Activated naive CD8-positive, alpha-beta T cell treated with anti-CD3 and anti-CD28 coated beads, Interleukin-2, amount 50 U/mL, for 16 hours (primary cell): ENCODE results near the gene FGF14.

Experiments used
- DNase-seq: peaks from one replicate; pipeline ENCODE4 v3.0.0-alpha.2; 2020; ENCODE audit warnings: low read depth, low spot score

Gene FGF14

GRCh38 chr13:101986316-101986715 lies 415.5 kb downstream of the FGF14 start:
- no peak for DNase-seq

GRCh38 chr13:101985321-101985720 lies 416.5 kb downstream of the FGF14 start:
- DNase-seq, result no peak

- DNase-seq, result no peak
Measured at GRCh38 chr13:101982903-101983302, 418.9 kb downstream of the FGF14 start.

- DNase-seq, result no peak
Measured at GRCh38 chr13:101979825-101980224, 422.0 kb downstream of the FGF14 start.

- DNase-seq, result no peak
Measured at GRCh38 chr13:101978552-101979315, 423.1 kb downstream of the FGF14 start.

GRCh38 chr13:101977475-101977874 lies 424.4 kb downstream of the FGF14 start:
- DNase-seq, result no peak

GRCh38 chr13:101972191-101972590 lies 429.7 kb downstream of the FGF14 start:
- DNase-seq, result no peak

- DNase-seq, result no peak
Measured at GRCh38 chr13:101970341-101970740, 431.5 kb downstream of the FGF14 start.

GRCh38 chr13:101967781-101968180 lies 434.1 kb downstream of the FGF14 start:
- DNase-seq, result no peak

GRCh38 chr13:101967216-101967615 lies 434.6 kb downstream of the FGF14 start:
- no peak for DNase-seq

- DNase-seq, result no peak
Measured at GRCh38 chr13:101965096-101965495, 436.8 kb downstream of the FGF14 start.

GRCh38 chr13:101959016-101959415 lies 442.8 kb downstream of the FGF14 start:
- DNase-seq, result no peak

- no peak for DNase-seq
Measured at GRCh38 chr13:101955764-101956163, 446.1 kb downstream of the FGF14 start.

- DNase-seq, result no peak
Measured at GRCh38 chr13:101951114-101951513, 450.7 kb downstream of the FGF14 start.

GRCh38 chr13:101949681-101950080 lies 452.2 kb downstream of the FGF14 start:
- no peak for DNase-seq

GRCh38 chr13:101946401-101946800 lies 455.4 kb downstream of the FGF14 start:
- DNase-seq, result no peak

GRCh38 chr13:101945435-101945834 lies 456.4 kb downstream of the FGF14 start:
- no peak for DNase-seq

GRCh38 chr13:101944521-101944920 lies 457.3 kb downstream of the FGF14 start:
- DNase-seq, result no peak

- DNase-seq, result no peak
Measured at GRCh38 chr13:101942535-101943157, 459.2 kb downstream of the FGF14 start.

GRCh38 chr13:101942038-101942437 lies 459.8 kb downstream of the FGF14 start:
- DNase-seq, result no peak

- DNase-seq, result no peak
Measured at GRCh38 chr13:101941095-101941783, 460.6 kb downstream of the FGF14 start.

GRCh38 chr13:101939370-101939769 lies 462.5 kb downstream of the FGF14 start:
- no peak for DNase-seq

GRCh38 chr13:101935828-101936227 lies 466.0 kb downstream of the FGF14 start:
- DNase-seq, result no peak
